ENCODE results near the gene PRH2. TPM values are rescaled to one million over a fixed set of nuclear protein-coding genes. Genes with fewer than 3 reads are reported as not detected.

PRH2 gene
- polyA plus RNA-seq (2011; rRNA removed) (0.18 TPM in 1 of 2 replicates, not detected in the other), polyA minus RNA-seq (2011; rRNA and poly(A)+ RNA removed) (0.33 and 0.87 TPM in 2 replicates)

DNA sequence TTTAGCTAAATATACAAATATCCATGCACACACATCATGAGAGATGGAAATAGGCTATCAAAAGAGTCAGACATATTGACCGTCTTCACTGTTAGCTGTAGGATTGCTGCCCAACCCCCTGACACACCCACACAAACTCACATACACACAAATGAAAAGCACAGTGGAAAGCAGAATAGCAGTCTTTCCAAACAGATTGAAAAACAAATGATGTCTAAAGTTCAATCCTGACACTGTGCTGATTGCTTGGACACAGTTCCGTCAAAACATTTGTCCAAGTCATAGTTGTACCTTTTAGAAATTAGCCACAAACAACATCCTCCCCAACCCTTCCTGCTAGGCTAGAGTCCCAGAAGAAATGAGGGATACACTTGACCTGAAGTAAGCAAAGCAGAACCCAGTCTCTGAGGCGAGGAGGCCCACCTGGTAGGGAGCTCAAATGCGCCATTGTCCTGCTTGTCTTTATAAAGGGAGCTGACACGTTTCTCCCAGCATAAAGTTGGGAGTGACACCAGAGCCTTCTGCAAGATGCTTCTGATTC, at the start of gene PRH2:
Gene PRH2 (plus strand): TSS at position 491 of the 541 bp plus-strand sequence. CDS start 38 bp downstream, at position 529.
- ChIA-PET POLR2A (no interaction called here), CTCF (no interaction called here)
- no peaks in the 10 kb centered on the region for H3K27me3 ChIP-seq (ENCODE audit: control insufficient read depth, insufficient read depth, low read length)
- no peak for DNase-seq (ENCODE audit: low read depth)
- 0 out of 2 replicates have a peak, but pooled peaks cover 1% of the 10 kb centered on the region for H3K36me3 ChIP-seq (ENCODE audit: control insufficient read depth, insufficient read depth, low read length)
- no peak within 1 kb of the TSS for H3K4me3 ChIP-seq (ENCODE audit: low read depth, low read length)
- TF ChIP-seq, protein P1, sequence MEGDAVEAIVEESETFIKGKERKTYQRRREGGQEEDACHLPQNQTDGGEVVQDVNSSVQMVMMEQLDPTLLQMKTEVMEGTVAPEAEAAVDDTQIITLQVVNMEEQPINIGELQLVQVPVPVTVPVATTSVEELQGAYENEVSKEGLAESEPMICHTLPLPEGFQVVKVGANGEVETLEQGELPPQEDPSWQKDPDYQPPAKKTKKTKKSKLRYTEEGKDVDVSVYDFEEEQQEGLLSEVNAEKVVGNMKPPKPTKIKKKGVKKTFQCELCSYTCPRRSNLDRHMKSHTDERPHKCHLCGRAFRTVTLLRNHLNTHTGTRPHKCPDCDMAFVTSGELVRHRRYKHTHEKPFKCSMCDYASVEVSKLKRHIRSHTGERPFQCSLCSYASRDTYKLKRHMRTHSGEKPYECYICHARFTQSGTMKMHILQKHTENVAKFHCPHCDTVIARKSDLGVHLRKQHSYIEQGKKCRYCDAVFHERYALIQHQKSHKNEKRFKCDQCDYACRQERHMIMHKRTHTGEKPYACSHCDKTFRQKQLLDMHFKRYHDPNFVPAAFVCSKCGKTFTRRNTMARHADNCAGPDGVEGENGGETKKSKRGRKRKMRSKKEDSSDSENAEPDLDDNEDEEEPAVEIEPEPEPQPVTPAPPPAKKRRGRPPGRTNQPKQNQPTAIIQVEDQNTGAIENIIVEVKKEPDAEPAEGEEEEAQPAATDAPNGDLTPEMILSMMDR (IDR thresholded peaks at IDR 0.05; ENCODE audit: insufficient read depth, low read depth, low read length) = no peak

- TF ChIP-seq, protein P1 (IDR thresholded peaks at IDR 0.05; ENCODE audit: insufficient read depth, low read depth, low read length) = no peak
- Histone ChIP-seq H3K36me3 (ENCODE audit: control insufficient read depth, insufficient read depth, low read length) (0 out of 2 replicates have a peak, but pooled peaks cover 2% of the 10 kb centered on the region), H3K4me3 (ENCODE audit: low read depth, low read length) (no peak within 1 kb of the TSS), H3K27me3 (ENCODE audit: control insufficient read depth, insufficient read depth, low read length) (no peaks in the 10 kb centered on the region)
- CTCF ChIA-PET = no interaction called here
- no peak for DNase-seq (ENCODE audit: low read depth)
- POLR2A ChIA-PET = no interaction called here
Measured at GRCh38 chr12:10884086-10884725, 44.8 kb upstream of the PRH2 start, which contains the start of gene PRH1. TSS of gene PRH1 (minus strand) at chr12:10884255. CDS start at chr12:10884217, 38 bp downstream.

DNA sequence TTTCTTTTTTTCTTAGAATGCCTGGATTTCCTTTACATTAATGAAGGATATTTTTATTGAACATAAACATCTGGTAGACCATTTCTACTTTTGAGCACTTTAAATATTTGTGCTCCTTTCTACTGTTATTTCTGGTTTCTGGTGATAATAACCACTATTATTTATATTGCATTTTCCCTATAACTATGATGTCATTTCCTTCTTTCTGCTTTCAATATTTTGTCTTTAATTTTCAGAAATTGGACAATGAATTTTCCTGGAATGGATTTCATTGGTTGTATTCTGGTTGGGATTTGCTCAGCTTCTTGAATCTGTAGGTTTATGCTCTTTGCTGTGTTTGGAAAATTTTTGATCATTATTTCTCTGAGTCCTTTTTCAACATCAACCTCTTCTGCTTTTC, 39.8 kb upstream of the PRH2 start:
- Histone ChIP-seq H3K4me3 (ENCODE audit: low read depth, low read length) (no peak overlapping the region), H3K36me3 (ENCODE audit: control insufficient read depth, insufficient read depth, low read length) (no peaks in the 10 kb centered on the region), H3K27me3 (ENCODE audit: control insufficient read depth, insufficient read depth, low read length) (no peaks in the 10 kb centered on the region)
- ChIA-PET POLR2A (no interaction called here), CTCF (no interaction called here)
- TF ChIP-seq, protein P1 (IDR thresholded peaks at IDR 0.05; ENCODE audit: insufficient read depth, low read depth, low read length) = no peak
- no peak for DNase-seq (ENCODE audit: low read depth)

DNA sequence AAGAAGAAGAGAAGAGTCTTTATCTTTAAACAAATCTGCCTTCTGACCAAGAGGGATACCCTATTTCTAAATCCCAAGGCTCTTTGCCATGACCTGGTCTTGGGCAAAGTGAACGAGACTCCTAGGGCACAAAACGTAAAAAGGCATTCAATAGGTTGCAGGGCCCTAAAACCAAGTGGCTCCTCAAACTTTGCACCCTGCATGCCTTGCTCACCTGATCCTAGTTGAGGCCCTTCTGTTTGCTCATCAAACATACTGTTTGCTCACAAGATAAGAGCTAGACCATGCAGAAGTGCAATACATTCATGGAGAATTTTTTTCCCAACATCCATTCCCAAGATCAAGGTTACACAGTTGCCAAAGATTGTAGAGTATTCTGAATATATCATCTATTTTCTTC, 37.1 kb upstream of the PRH2 start:
- Histone ChIP-seq H3K36me3 (ENCODE audit: control insufficient read depth, insufficient read depth, low read length) (no peaks in the 10 kb centered on the region), H3K27me3 (ENCODE audit: control insufficient read depth, insufficient read depth, low read length) (no peaks in the 10 kb centered on the region), H3K4me3 (ENCODE audit: low read depth, low read length) (no peak overlapping the region)
- CTCF ChIA-PET = interaction anchor here (2.0 kb wide), 1 partner anchor 15 kb away, joined by 4 read pairs; no protein-coding TSS in a partner anchor
- TF ChIP-seq, protein P1 (IDR thresholded peaks at IDR 0.05; ENCODE audit: insufficient read depth, low read depth, low read length) = no peak
- POLR2A ChIA-PET = no interaction called here
- DNase-seq (ENCODE audit: low read depth) = no peak

GRCh38 chr12:10896854-10897253, 32.2 kb upstream of the PRH2 start:
- Histone ChIP-seq H3K27me3 (ENCODE audit: control insufficient read depth, insufficient read depth, low read length) (no peaks in the 10 kb centered on the region), H3K36me3 (ENCODE audit: control insufficient read depth, insufficient read depth, low read length) (no peaks in the 10 kb centered on the region), H3K4me3 (ENCODE audit: low read depth, low read length) (no peak overlapping the region)
- TF ChIP-seq, protein P1 (IDR thresholded peaks at IDR 0.05; ENCODE audit: insufficient read depth, low read depth, low read length) = no peak
- DNase-seq (ENCODE audit: low read depth) = no peak
- ChIA-PET POLR2A (no interaction called here), CTCF (no interaction called here)
